WTC11 (cell line): Measurements from ENCODE around the gene SSNA1. TPM values are rescaled to one million over a fixed set of nuclear protein-coding genes. Genes with fewer than 3 reads are reported as not detected.

ENCODE experiments used
- ATAC-seq: fragments of 200-7000 bp; cut with Tn5 transposase; 2 replicates; pipeline ENCODE4 v1.10.0; 2021; ENCODE audit warnings: mild to moderate bottlenecking, moderate library complexity
- CTCF ChIA-PET: fragments of 300-600 bp; sonication (Branson Sonifier 250); formaldehyde crosslinking; loops from one replicate; lab custom pipeline; 2021; ENCODE audit warnings: antibody characterized with exemption; lab: Charles Lee
- POLR2A ChIA-PET: fragments of 350-600 bp; sonication (Branson Sonifier 250); formaldehyde crosslinking; loops from one replicate; lab custom pipeline; 2021; ENCODE audit warnings: antibody characterized with exemption; lab: Charles Lee
- DNase-seq: peaks from one replicate; pipeline ENCODE4 v3.0.0; 2021; ENCODE audit warnings: low spot score
- H3K27ac Mint-ChIP-seq: 2 replicates; pipeline ENCODE4 v1.8.0; 2021; ENCODE audit warnings: mixed read lengths
- H3K27me3 Mint-ChIP-seq: 2 replicates; pipeline ENCODE4 v1.8.0; 2021; ENCODE audit warnings: low read depth, mild to moderate bottlenecking, moderate library complexity, mixed read lengths
- H3K36me3 Mint-ChIP-seq: 2 replicates; pipeline ENCODE4 v1.8.0; 2021; ENCODE audit warnings: mixed read lengths
- H3K4me1 Mint-ChIP-seq: 2 replicates; pipeline ENCODE4 v1.8.0; 2022; ENCODE audit warnings: mixed read lengths
- H3K4me3 Mint-ChIP-seq: 2 replicates; pipeline ENCODE4 v1.8.0; 2021; ENCODE audit warnings: mild to moderate bottlenecking, moderate library complexity, mixed read lengths
- H3K9me3 Mint-ChIP-seq: 2 replicates; pipeline ENCODE4 v1.8.0; 2021; ENCODE audit warnings: mixed read lengths
- CBFB ChIP-seq: sonication (generic); formaldehyde crosslinking; IDR thresholded peaks from 2 replicates; pipeline ENCODE4 v1.8.1; 2022; ENCODE audit warnings: mild to moderate bottlenecking, low read depth, missing genetic modification reagents
- CREM ChIP-seq: sonication (generic); formaldehyde crosslinking; IDR thresholded peaks from 2 replicates; pipeline ENCODE4 v1.8.1; 2022; ENCODE audit warnings: mild to moderate bottlenecking, missing genetic modification reagents, moderate library complexity
- ESRRA ChIP-seq: sonication (generic); formaldehyde crosslinking; IDR thresholded peaks from 2 replicates; pipeline ENCODE4 v1.8.1; 2022; ENCODE audit warnings: mild to moderate bottlenecking, missing genetic modification reagents, borderline replicate concordance
- FOXP1 ChIP-seq: sonication (generic); formaldehyde crosslinking; IDR thresholded peaks from 2 replicates; pipeline ENCODE4 v1.8.0; 2022; ENCODE audit warnings: missing genetic modification reagents, mild to moderate bottlenecking, moderate library complexity, borderline replicate concordance
- GRHL2 ChIP-seq: fragments of 250-450 bp; sonication (Bioruptor Pico); IDR thresholded peaks from 2 replicates; pipeline ENCODE4 v1.8.0; 2022; ENCODE audit warnings: mild to moderate bottlenecking, moderate library complexity; ENCODE audit not compliant: insufficient replicate concordance, severe bottlenecking
- IRF2 ChIP-seq: sonication (generic); formaldehyde crosslinking; IDR thresholded peaks from 2 replicates; pipeline ENCODE4 v1.8.0; 2022; ENCODE audit warnings: low read depth, missing genetic modification reagents, borderline replicate concordance
- JUN ChIP-seq: sonication (generic); formaldehyde crosslinking; IDR thresholded peaks from 2 replicates; pipeline ENCODE4 v1.8.0; 2023; ENCODE audit warnings: mild to moderate bottlenecking, missing genetic modification reagents
- KAT7 ChIP-seq: sonication (generic); formaldehyde crosslinking; IDR thresholded peaks from 2 replicates; pipeline ENCODE4 v1.8.1; 2023; ENCODE audit warnings: missing genetic modification reagents, mild to moderate bottlenecking, borderline replicate concordance
- MYBL2 ChIP-seq: sonication (generic); formaldehyde crosslinking; IDR thresholded peaks from 2 replicates; pipeline ENCODE4 v1.8.1; 2023; ENCODE audit warnings: mild to moderate bottlenecking, moderate library complexity, missing genetic modification reagents
- NFATC4 ChIP-seq: fragments of 250-450 bp; sonication (Bioruptor Pico); IDR thresholded peaks from 2 replicates; pipeline ENCODE4 v1.9.0; 2021; ENCODE audit warnings: mild to moderate bottlenecking
- NFYB ChIP-seq: sonication (generic); formaldehyde crosslinking; conservative IDR thresholded peaks from 2 replicates; pipeline ENCODE4 v1.8.0; 2022; ENCODE audit warnings: low read depth, missing genetic modification reagents
- OVOL2 ChIP-seq: fragments of 250-450 bp; sonication (Bioruptor Pico); IDR thresholded peaks from 2 replicates; pipeline ENCODE4 v1.9.0; 2021; ENCODE audit warnings: mild to moderate bottlenecking, borderline replicate concordance
- PRRX2 ChIP-seq: fragments of 250-450 bp; sonication (Bioruptor Pico); IDR thresholded peaks from 2 replicates; pipeline ENCODE4 v1.8.0; 2021; ENCODE audit warnings: mild to moderate bottlenecking
- RORB ChIP-seq: fragments of 250-450 bp; sonication (Bioruptor Pico); IDR thresholded peaks from 2 replicates; pipeline ENCODE4 v1.9.0; 2021; ENCODE audit warnings: mild to moderate bottlenecking
- SMAD3 ChIP-seq: sonication (generic); formaldehyde crosslinking; IDR thresholded peaks from 2 replicates; pipeline ENCODE4 v1.8.0; 2022; ENCODE audit warnings: missing genetic modification reagents, mild to moderate bottlenecking, borderline replicate concordance
- SOX15 ChIP-seq: fragments of 250-450 bp; sonication (Bioruptor Pico); IDR thresholded peaks from 2 replicates; pipeline ENCODE4 v1.9.0; 2021; ENCODE audit warnings: mild to moderate bottlenecking
- SP1 ChIP-seq: sonication (generic); formaldehyde crosslinking; conservative IDR thresholded peaks from 2 replicates; pipeline ENCODE4 v1.8.1; 2022; ENCODE audit warnings: missing genetic modification reagents
- ZMAT4 ChIP-seq: fragments of 250-450 bp; sonication (Bioruptor Pico); IDR thresholded peaks from 2 replicates; pipeline ENCODE4 v1.9.0; 2021; ENCODE audit warnings: mild to moderate bottlenecking
- ZNF138 ChIP-seq: sonication (generic); formaldehyde crosslinking; conservative IDR thresholded peaks from 2 replicates; pipeline ENCODE4 v1.8.1; 2022; ENCODE audit warnings: mild to moderate bottlenecking, moderate library complexity, missing genetic modification reagents
- ZNF263 ChIP-seq: sonication (generic); formaldehyde crosslinking; IDR thresholded peaks from 2 replicates; pipeline ENCODE4 v1.8.1; 2022; ENCODE audit warnings: low read depth, mild to moderate bottlenecking, moderate library complexity, missing genetic modification reagents
- ZNF317 ChIP-seq: sonication (generic); formaldehyde crosslinking; IDR thresholded peaks from 2 replicates; pipeline ENCODE4 v1.8.1; 2023; ENCODE audit warnings: low read depth, mild to moderate bottlenecking, moderate library complexity, missing genetic modification reagents, borderline replicate concordance
- ZNF532 ChIP-seq: fragments of 250-450 bp; sonication (Bioruptor Pico); IDR thresholded peaks from 2 replicates; pipeline ENCODE4 v1.9.0; 2021; ENCODE audit warnings: mild to moderate bottlenecking, borderline replicate concordance
- total RNA-seq: library from RNA; stranded (reverse); gene quantifications from 3 replicates; pipeline ENCODE4 v1.2.3, GENCODE V29; 2021
- TF ChIP-seq, protein P1 (sequence below): sonication (generic); formaldehyde crosslinking; IDR thresholded peaks from 2 replicates; pipeline ENCODE4 v1.8.1; 2022; ENCODE audit warnings: mild to moderate bottlenecking, moderate library complexity, missing genetic modification reagents
- TF ChIP-seq, protein P2 (sequence below): fragments of 250-450 bp; sonication (Bioruptor Pico); IDR thresholded peaks from 2 replicates; pipeline ENCODE4 v2.1.2; 2022; ENCODE audit warnings: mild to moderate bottlenecking, moderate library complexity
- TF ChIP-seq, protein P3 (sequence below): sonication (generic); formaldehyde crosslinking; IDR thresholded peaks from 2 replicates; pipeline ENCODE4 v1.8.0; 2022; ENCODE audit warnings: mild to moderate bottlenecking, missing genetic modification reagents

Gene SSNA1
- total RNA-seq, 1 experiment from 2014 or later = 102 TPM

GRCh38 chr9:137147091-137147792, 41.2 kb upstream of the SSNA1 start:
- ChIA-PET POLR2A (no interaction called here), CTCF (interaction anchor here (0.9 to 1.8 kb wide), 3 partner anchors 20 to 79 kb away, joined by 3 to 8 read pairs (median 6); no protein-coding TSS in a partner anchor)
- H3K4me3 Mint-ChIP-seq = no peak overlapping the region
- peaks cover 15% of the 10 kb centered on the region for H3K27me3 Mint-ChIP-seq
- no peaks in the 10 kb centered on the region for H3K9me3 Mint-ChIP-seq
- no peaks in the 10 kb centered on the region; the same call in 1 of the 2 replicates for H3K4me1 Mint-ChIP-seq
- DNase-seq = no peak
- H3K27ac Mint-ChIP-seq = no peak overlapping the region
- ATAC-seq = no peak
- TF ChIP-seq CREM (CRISPR knock-in tag) = no peak
- TF ChIP-seq ZNF532 (CRISPR knock-in tag) = no peak
- TF ChIP-seq JUN (CRISPR knock-in tag) = no peak
- TF ChIP-seq ZMAT4 (CRISPR knock-in tag) = no peak
- TF ChIP-seq FOXP1 (CRISPR knock-in tag) = no peak; the same call in 1 of the 2 replicates
- TF ChIP-seq RORB (CRISPR knock-in tag) = no peak
- no peak for TF ChIP-seq PRRX2
- no peak for TF ChIP-seq NFATC4
- no peak for TF ChIP-seq NFYB (CRISPR knock-in tag)
- TF ChIP-seq ZNF317 = no peak
- TF ChIP-seq KAT7 (CRISPR knock-in tag) = no peak
- no peaks in the 10 kb centered on the region for H3K36me3 Mint-ChIP-seq

DNA sequence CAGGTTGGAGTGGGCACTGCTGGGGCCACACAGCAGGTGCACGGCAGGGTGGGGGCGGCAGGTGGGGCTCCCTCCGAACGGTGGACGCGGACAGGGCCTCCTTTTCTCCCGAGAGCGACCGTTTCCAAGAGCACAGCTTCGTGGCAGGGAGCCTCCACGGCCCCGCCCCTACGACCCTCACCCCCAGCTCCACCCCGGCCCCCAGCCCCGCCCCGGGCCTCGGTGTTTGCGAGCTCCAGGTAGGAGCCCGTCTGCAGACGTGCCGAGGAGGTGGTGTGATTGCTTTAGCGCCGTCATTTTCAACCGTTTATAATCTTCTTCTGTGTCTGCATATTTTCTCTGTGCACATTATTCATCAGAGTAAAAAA, 40.7 kb upstream of the SSNA1 start:
- CTCF ChIA-PET = interaction anchor here (0.8 to 1.0 kb wide), 3 partner anchors 19 to 80 kb away, joined by 3 read pairs; partner anchors contain the start of genes RNF224 and TPRN
- H3K4me3 Mint-ChIP-seq = no peak overlapping the region
- no peak overlapping the region for H3K27ac Mint-ChIP-seq
- peaks cover 11% of the 10 kb centered on the region; the same call in 1 of the 2 replicates for H3K27me3 Mint-ChIP-seq
- H3K9me3 Mint-ChIP-seq = no peaks in the 10 kb centered on the region
- H3K4me1 Mint-ChIP-seq = no peaks in the 10 kb centered on the region; the same call in 1 of the 2 replicates
- POLR2A ChIA-PET = no interaction called here
- TF ChIP-seq ZNF263 (CRISPR knock-in tag) (no peak), ZNF138 (CRISPR knock-in tag) (no peak)
- no peaks in the 10 kb centered on the region for H3K36me3 Mint-ChIP-seq
- ATAC-seq = no peak
- DNase-seq = no peak

DNA sequence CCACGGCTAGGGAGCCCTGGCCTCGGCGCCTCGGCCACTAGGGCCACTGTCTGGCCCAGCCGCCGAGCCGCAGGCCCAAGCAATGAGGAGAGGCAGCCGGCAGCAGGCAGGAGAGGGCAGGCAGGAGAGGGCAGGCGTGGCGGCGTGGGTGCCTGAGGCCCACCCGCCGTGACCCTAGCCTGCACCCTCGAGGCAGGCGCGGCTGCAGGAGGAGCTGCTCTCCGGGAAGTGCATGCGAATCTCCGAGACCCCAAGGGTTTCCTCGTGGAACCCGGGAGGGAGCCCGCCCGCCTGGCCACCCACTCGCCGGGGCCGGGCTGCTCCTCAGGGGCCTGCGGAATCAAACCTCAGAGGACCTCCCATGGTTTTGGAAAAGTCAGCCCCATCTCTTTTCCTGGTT, 40.2 kb upstream of the SSNA1 start:
- Mint-ChIP-seq H3K27me3 (peaks cover 9% of the 10 kb centered on the region; the same call in 1 of the 2 replicates), H3K4me3 (no peak overlapping the region), H3K9me3 (no peaks in the 10 kb centered on the region), H3K4me1 (no peaks in the 10 kb centered on the region; the same call in 1 of the 2 replicates), H3K27ac (no peak overlapping the region), H3K36me3 (no peaks in the 10 kb centered on the region)
- DNase-seq (no peak), ATAC-seq (no peak)
- POLR2A ChIA-PET = no interaction called here
- TF ChIP-seq, protein P1, sequence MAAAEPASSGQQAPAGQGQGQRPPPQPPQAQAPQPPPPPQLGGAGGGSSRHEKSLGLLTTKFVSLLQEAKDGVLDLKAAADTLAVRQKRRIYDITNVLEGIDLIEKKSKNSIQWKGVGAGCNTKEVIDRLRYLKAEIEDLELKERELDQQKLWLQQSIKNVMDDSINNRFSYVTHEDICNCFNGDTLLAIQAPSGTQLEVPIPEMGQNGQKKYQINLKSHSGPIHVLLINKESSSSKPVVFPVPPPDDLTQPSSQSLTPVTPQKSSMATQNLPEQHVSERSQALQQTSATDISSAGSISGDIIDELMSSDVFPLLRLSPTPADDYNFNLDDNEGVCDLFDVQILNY (CRISPR knock-in tag) = no peak
- TF ChIP-seq, protein P2, sequence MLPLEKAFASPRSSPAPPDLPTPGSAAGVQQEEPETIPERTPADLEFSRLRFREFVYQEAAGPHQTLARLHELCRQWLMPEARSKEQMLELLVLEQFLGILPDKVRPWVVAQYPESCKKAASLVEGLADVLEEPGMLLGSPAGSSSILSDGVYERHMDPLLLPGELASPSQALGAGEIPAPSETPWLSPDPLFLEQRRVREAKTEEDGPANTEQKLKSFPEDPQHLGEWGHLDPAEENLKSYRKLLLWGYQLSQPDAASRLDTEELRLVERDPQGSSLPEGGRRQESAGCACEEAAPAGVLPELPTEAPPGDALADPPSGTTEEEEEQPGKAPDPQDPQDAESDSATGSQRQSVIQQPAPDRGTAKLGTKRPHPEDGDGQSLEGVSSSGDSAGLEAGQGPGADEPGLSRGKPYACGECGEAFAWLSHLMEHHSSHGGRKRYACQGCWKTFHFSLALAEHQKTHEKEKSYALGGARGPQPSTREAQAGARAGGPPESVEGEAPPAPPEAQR = no peak
- TF ChIP-seq GRHL2 (no peak), SMAD3 (no peak), OVOL2 (no peak), IRF2 (no peak), SP1 (CRISPR knock-in tag) (no peak), ESRRA (CRISPR knock-in tag) (no peak), CBFB (CRISPR knock-in tag) (no peak), MYBL2 (no peak), SOX15 (CRISPR knock-in tag) (no peak)
- TF ChIP-seq, protein P3, sequence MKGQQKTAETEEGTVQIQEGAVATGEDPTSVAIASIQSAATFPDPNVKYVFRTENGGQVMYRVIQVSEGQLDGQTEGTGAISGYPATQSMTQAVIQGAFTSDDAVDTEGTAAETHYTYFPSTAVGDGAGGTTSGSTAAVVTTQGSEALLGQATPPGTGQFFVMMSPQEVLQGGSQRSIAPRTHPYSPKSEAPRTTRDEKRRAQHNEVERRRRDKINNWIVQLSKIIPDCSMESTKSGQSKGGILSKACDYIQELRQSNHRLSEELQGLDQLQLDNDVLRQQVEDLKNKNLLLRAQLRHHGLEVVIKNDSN (CRISPR knock-in tag) = no peak
- CTCF ChIA-PET = interaction anchor here (0.8 to 1.1 kb wide), 5 partner anchors 19 to 99 kb away, joined by 3 read pairs; partner anchors contain the start of genes RNF224 and TPRN
